HCT116 (cell line): ENCODE data around the gene CDK2. TPM values are rescaled to one million over a fixed set of nuclear protein-coding genes. Genes with fewer than 3 reads are reported as not detected.

Source experiments
- ATAC-seq: fragments of 200-7000 bp; cut with Tn5 transposase; 2 replicates; pipeline ENCODE4 v1.9.1; 2020; ENCODE audit warnings: mild to moderate bottlenecking, moderate library complexity
- BruUV-seq: library from RNA; stranded (reverse); fragments of 400-500 nt; replicated peaks from 2 replicates; lab custom pipeline; 2021; lab: Mats Ljungman, UMichigan
- CTCF ChIA-PET: fragments of 300-600 bp; sonication (Branson Sonifier 250); formaldehyde crosslinking; loops from one replicate; lab custom pipeline; 2021; ENCODE audit warnings: antibody characterized with exemption; lab: Charles Lee
- POLR2A ChIA-PET: fragments of 300-600, 350-600 bp; sonication (Branson Sonifier 250); formaldehyde crosslinking; loops from one replicate; lab custom pipeline; 2021; ENCODE audit warnings: antibody characterized with exemption; lab: Charles Lee
- RAD21 ChIA-PET, 2 experiments: fragments of 300-600 bp; sonication (Branson Sonifier 250); formaldehyde crosslinking; loops; one replicate each; lab custom pipeline; 2023; ENCODE audit warnings: low total read pairs in 2 of 2; ENCODE audit not compliant: uncharacterized antibody in 2 of 2, unreplicated experiment in 2 of 2, low non-redundant PET in 1 of 2; lab: Charles Lee
- DNase-seq: peaks from one replicate; pipeline ENCODE4 v3.0.0-alpha.2; 2010; ENCODE audit warnings: low read depth, low spot score
- H2AFZ ChIP-seq: fragments of 200-600 bp; shearing (Covaris generic), sonication (generic); 2 replicates; pipeline ENCODE4 v1.6.1; 2017; ENCODE audit warnings: low read depth, mixed run types, mixed read lengths, antibody characterized with exemption, low read length; ENCODE audit not compliant: poor library complexity, severe bottlenecking
- H3K27ac ChIP-seq: 2 replicates; pipeline ENCODE4 v1.5.1; 2012; ENCODE audit warnings: low read depth, low read length
- H3K27me3 ChIP-seq: fragments of 200-600 bp; sonication (generic); 2 replicates; pipeline ENCODE4 v1.6.1; 2016; ENCODE audit warnings: mixed run types, low read length, mixed read lengths; ENCODE audit not compliant: insufficient read depth
- H3K36me3 ChIP-seq, 2 experiments: fragments of 200-500 bp in 1 of 2; fragments of 200-600 bp in 1 of 2; sonication (Bioruptor generic) in 1 of 2; sonication (generic) in 1 of 2; 2 replicates each; pipeline versions ENCODE4 v1.5.1 to v1.6.1; 2014 to 2016; ENCODE audit warnings: low read length in 2 of 2, inconsistent platforms in 1 of 2, mixed read lengths in 1 of 2, mixed run types in 1 of 2; ENCODE audit not compliant: insufficient read depth in 2 of 2, control insufficient read depth in 1 of 2
- H3K4me1 ChIP-seq, 2 experiments: fragments of 200-600 bp in 1 of 2; sonication (generic) in 1 of 2; 2 replicates each; pipeline versions ENCODE4 v1.5.1 to v1.6.1; 2012 to 2017; ENCODE audit warnings: low read length in 2 of 2, inconsistent platforms in 1 of 2, mild to moderate bottlenecking in 1 of 2, mixed read lengths in 1 of 2, mixed run types in 1 of 2, moderate library complexity in 1 of 2; ENCODE audit not compliant: insufficient read depth in 2 of 2, control insufficient read depth in 1 of 2
- H3K4me2 ChIP-seq: fragments of 200-600 bp; sonication (generic); 2 replicates; pipeline ENCODE4 v1.6.1; 2017; ENCODE audit warnings: mixed run types, low read length, mixed read lengths
- H3K4me3 ChIP-seq, 2 experiments: fragments of 200-600 bp in 1 of 2; sonication (generic) in 1 of 2; replicated peaks in 1 of 2; 2 replicates each; pipeline ENCODE4 v1.5.1; 2011 to 2016; ENCODE audit warnings: low read length in 2 of 2, control low read depth in 1 of 2, low read depth in 1 of 2, mild to moderate bottlenecking in 1 of 2, mixed read lengths in 1 of 2, mixed run types in 1 of 2
- H3K79me2 ChIP-seq: fragments of 200-600 bp; sonication (generic); 2 replicates; pipeline ENCODE4 v1.6.1; 2017; ENCODE audit warnings: mild to moderate bottlenecking, mixed run types, low read length, moderate library complexity, mixed read lengths; ENCODE audit not compliant: insufficient read depth
- H3K9ac ChIP-seq: fragments of 200-600 bp; sonication (generic); 2 replicates; pipeline ENCODE4 v1.6.1; 2016; ENCODE audit warnings: low read length, mixed read lengths
- H3K9me2 ChIP-seq: fragments of 200-600 bp; sonication (generic), shearing (Covaris generic); 2 replicates; pipeline ENCODE4 v1.6.1; 2017; ENCODE audit warnings: mixed run types, mild to moderate bottlenecking, moderate library complexity; ENCODE audit not compliant: insufficient read depth
- H3K9me3 ChIP-seq, 2 experiments: fragments of 200-500 bp in 1 of 2; fragments of 200-600 bp in 1 of 2; sonication (Bioruptor generic) in 1 of 2; sonication (generic) in 1 of 2; 2 replicates each; pipeline ENCODE4 v1.6.1; 2014 to 2017; ENCODE audit warnings: low read length in 2 of 2, mixed read lengths in 2 of 2, inconsistent platforms in 1 of 2, low read depth in 1 of 2, mild to moderate bottlenecking in 1 of 2, mixed run types in 1 of 2, moderate library complexity in 1 of 2; ENCODE audit not compliant: control insufficient read depth in 1 of 2, insufficient read depth in 1 of 2
- H4K20me1 ChIP-seq: fragments of 200-600 bp; sonication (generic), shearing (Covaris generic); 2 replicates; pipeline ENCODE4 v1.6.1; 2017; ENCODE audit warnings: mixed run types, mild to moderate bottlenecking, moderate library complexity; ENCODE audit not compliant: insufficient read depth
- ATF3 ChIP-seq: IDR thresholded peaks from 2 replicates; pipeline ENCODE4 v1.6.1; 2012
- CBX3 ChIP-seq: IDR thresholded peaks from 2 replicates; pipeline ENCODE4 v1.6.1; 2012; ENCODE audit warnings: low read depth
- CEBPB ChIP-seq: IDR thresholded peaks from 2 replicates; pipeline ENCODE4 v1.6.1; 2012; ENCODE audit warnings: low read depth
- EGR1 ChIP-seq: IDR thresholded peaks from 2 replicates; pipeline ENCODE4 v1.6.1; 2012; ENCODE audit warnings: low read depth
- ELF1 ChIP-seq: IDR thresholded peaks from 2 replicates; pipeline ENCODE4 v1.6.1; 2012; ENCODE audit warnings: low read depth, borderline replicate concordance
- JUND ChIP-seq: IDR thresholded peaks from 2 replicates; pipeline ENCODE4 v1.6.1; 2012
- POLR2A ChIP-seq: IDR thresholded peaks from 2 replicates; pipeline ENCODE4 v1.7.0; 2011; ENCODE audit warnings: borderline replicate concordance; ENCODE audit not compliant: insufficient read depth, insufficient read length; ENCODE audit errors: extremely low read depth
- SIN3A ChIP-seq: IDR thresholded peaks from 2 replicates; pipeline ENCODE4 v1.6.1; 2012; ENCODE audit warnings: low read depth
- SP1 ChIP-seq: IDR thresholded peaks from 2 replicates; pipeline ENCODE4 v1.6.1; 2012; ENCODE audit warnings: low read depth
- SRF ChIP-seq: IDR thresholded peaks from 2 replicates; pipeline ENCODE4 v1.6.1; 2012; ENCODE audit warnings: low read depth
- TCF7L2 ChIP-seq: IDR thresholded peaks from 2 replicates; pipeline ENCODE4 v1.7.0; 2011; ENCODE audit warnings: borderline replicate concordance, inconsistent platforms; ENCODE audit not compliant: insufficient read depth, insufficient read length; ENCODE audit errors: extremely low read depth
- YY1 ChIP-seq: IDR thresholded peaks from 2 replicates; pipeline ENCODE4 v1.6.1; 2011; ENCODE audit warnings: low read length, low read depth, moderate library complexity, mild to moderate bottlenecking; ENCODE audit not compliant: insufficient replicate concordance; ENCODE audit errors: extremely low read depth
- ZBTB33 ChIP-seq: IDR thresholded peaks from 2 replicates; pipeline ENCODE4 v1.6.1; 2011; ENCODE audit warnings: mild to moderate bottlenecking, low read length, moderate library complexity; ENCODE audit not compliant: insufficient replicate concordance; ENCODE audit errors: extremely low read depth
- ZNF274 ChIP-seq: fragments of 200-500 bp; sonication (Bioruptor generic); IDR thresholded peaks from 2 replicates; pipeline ENCODE4 v1.6.1; 2014; ENCODE audit warnings: mild to moderate bottlenecking, low read depth, low read length, inconsistent platforms
- intact Hi-C: fragments of 100-400 bp; cut with micrococcal nuclease; formaldehyde crosslinking; loops from 2 replicates; pipeline ENCODE4 v1.10.0; 2022
- total RNA-seq: library from RNA; stranded (reverse); gene quantifications from one replicate; pipeline ENCODE4 v1.2.1, GENCODE V29; 2021; ENCODE audit not compliant: unreplicated experiment

Gene CDK2
- total RNA-seq, 1 experiment from 2014 or later, result 90.9 TPM

GRCh38 chr12:55972042-55972441, 5.4 kb downstream of the CDK2 start:
- ChIA-PET RAD21 (no interaction called here), CTCF (interaction anchor here (4.7 kb wide), 1 partner anchor 24 kb away, joined by 35 read pairs; the partner anchor contains the start of gene SUOX)
- Histone ChIP-seq H3K36me3 (peaks cover 18 to 33% of the 10 kb centered on the region in 2 experiments; a peak in 3 of 4 replicates), H2AFZ (no peak overlapping the region), H3K4me2 (peak overlapping the region; percentile 65; the same call in 1 of the 2 replicates), H4K20me1 (no peaks in the 10 kb centered on the region), H3K9me3 (no peaks in the 10 kb centered on the region), H3K4me1 (peaks cover 17 to 38% of the 10 kb centered on the region in 2 experiments), H3K9ac (0 out of 2 replicates have a peak overlapping the region, but pooled peaks have one; percentile 6), H3K9me2 (no peaks in the 10 kb centered on the region), H3K4me3 (no peak overlapping the region), H3K27me3 (no peaks in the 10 kb centered on the region)
- DNase-seq (no peak), ATAC-seq (no peak)
- intact Hi-C loops, result no loop called here
- no TSS peak for BruUV-seq
- no peak for TF ChIP-seq ZNF274
- no peak for TF ChIP-seq CBX3
- TF ChIP-seq EGR1, result no peak
- TF ChIP-seq ATF3, result no peak
- TF ChIP-seq SP1, result no peak
- no peak; the same call in 1 of the 2 replicates for TF ChIP-seq CEBPB
- no peak for TF ChIP-seq TCF7L2
- no peak for TF ChIP-seq ELF1
- TF ChIP-seq JUND, result no peak
- TF ChIP-seq SRF, result no peak
- no peak for TF ChIP-seq SIN3A
- no peak for TF ChIP-seq ZBTB33
- no peak for TF ChIP-seq YY1
- no peak for TF ChIP-seq POLR2A
- TF ChIP-seq, all 23 proteins: peak for 0
- Histone ChIP-seq H3K27ac (peak overlapping the region; percentile 50; the same call in 1 of the 2 replicates), H3K79me2 (peaks cover 41% of the 10 kb centered on the region)
- POLR2A ChIA-PET, result interaction anchor here (1.6 kb wide), 1 partner anchor 250 kb away, joined by 3 read pairs; the partner anchor contains the start of gene RNF41
